ENCODE data around the gene GMPPA. TPM values are rescaled to one million over a fixed set of nuclear protein-coding genes. Genes with fewer than 3 reads are reported as not detected.

The GMPPA gene
- total RNA-seq, 4 donors from 2014 or later: 22.6 to 37.8 (median 29.4) TPM

- TF ChIP-seq, protein P1, sequence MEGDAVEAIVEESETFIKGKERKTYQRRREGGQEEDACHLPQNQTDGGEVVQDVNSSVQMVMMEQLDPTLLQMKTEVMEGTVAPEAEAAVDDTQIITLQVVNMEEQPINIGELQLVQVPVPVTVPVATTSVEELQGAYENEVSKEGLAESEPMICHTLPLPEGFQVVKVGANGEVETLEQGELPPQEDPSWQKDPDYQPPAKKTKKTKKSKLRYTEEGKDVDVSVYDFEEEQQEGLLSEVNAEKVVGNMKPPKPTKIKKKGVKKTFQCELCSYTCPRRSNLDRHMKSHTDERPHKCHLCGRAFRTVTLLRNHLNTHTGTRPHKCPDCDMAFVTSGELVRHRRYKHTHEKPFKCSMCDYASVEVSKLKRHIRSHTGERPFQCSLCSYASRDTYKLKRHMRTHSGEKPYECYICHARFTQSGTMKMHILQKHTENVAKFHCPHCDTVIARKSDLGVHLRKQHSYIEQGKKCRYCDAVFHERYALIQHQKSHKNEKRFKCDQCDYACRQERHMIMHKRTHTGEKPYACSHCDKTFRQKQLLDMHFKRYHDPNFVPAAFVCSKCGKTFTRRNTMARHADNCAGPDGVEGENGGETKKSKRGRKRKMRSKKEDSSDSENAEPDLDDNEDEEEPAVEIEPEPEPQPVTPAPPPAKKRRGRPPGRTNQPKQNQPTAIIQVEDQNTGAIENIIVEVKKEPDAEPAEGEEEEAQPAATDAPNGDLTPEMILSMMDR (IDR thresholded peaks at IDR 0.05): no peak
- DNase-seq (ENCODE audit: low spot score) (no peak), ATAC-seq (ENCODE audit: low FRiP score) (peak; percentile 32)
These were observed 44.4 kb downstream of the GMPPA start for GRCh38 chr2:219542931-219543595.

DNA sequence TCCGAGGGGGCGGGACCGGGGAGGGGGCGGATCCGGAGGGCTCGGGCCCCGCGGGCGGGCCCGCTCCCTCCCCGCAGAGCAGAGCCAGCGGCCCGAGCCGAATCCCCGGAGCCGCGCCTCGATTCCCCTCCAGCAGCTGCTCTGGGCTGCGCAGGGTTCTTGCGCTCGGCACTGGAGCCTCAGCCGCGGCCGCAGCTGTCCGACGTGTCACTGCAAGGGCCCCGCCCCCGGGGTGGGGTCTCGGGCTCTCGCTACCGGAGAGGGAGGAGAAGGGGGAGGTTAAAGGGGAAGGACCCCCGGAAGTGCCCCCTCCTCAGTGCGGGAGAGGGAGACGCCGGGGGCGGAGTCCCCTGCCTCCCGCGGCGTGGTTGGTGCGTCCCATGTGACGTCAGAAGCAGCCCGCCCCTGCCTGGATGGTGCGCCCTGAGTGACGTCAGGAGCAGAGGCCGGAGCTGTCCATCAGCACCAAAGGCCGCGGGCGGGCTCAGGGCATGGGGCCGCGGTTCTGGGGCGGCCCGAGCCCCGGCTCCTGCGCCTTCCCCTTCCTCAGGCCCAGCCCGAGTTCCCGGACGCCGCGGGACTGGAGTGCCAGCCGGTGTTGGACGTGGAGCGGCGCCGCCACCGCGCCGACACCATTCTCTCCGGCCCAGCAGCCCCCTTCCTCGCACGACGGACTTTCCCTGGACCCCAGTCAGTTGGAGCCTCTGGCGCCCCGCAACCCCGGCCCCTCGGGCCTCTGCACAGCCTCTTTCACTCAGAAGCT is 45.1 kb downstream of the GMPPA start, which contains the start of the genes CHPF and TMEM198:
Gene CHPF, minus strand, starts transcription at position 214 of the 763 bp plus-strand sequence. CDS start 271 bp downstream, outside the sequence.
Gene TMEM198, plus strand, starts transcription at position 433 of the 763 bp plus-strand sequence. CDS start 700 bp downstream, outside the sequence.
- DNase-seq (ENCODE audit: low spot score): peak; percentile 91
- ATAC-seq (ENCODE audit: low FRiP score): peak; percentile 92
- TF ChIP-seq, protein P1 (IDR thresholded peaks at IDR 0.05): no peak

DNA sequence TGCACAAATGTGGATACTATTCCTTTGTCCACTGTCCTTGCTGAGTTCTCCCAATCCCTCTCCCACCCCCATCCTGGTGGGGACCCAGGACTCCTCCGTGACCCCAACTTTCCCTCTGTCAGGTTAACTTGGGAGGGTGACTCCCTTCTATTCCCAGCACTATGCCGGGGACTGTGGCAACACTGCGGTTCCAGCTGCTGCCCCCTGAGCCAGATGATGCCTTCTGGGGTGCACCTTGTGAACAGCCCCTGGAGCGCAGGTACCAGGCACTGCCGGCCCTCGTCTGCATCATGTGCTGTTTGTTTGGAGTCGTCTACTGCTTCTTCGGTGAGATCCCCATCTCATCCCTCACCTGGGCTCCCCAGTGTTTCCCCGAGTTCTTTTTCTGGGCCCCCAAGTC is 45.9 kb downstream of the GMPPA start:
- TF ChIP-seq, protein P1 (IDR thresholded peaks at IDR 0.05): no peak
- DNase-seq (ENCODE audit: low spot score): no peak
- ATAC-seq (ENCODE audit: low FRiP score): no peak

GRCh38 chr2:219545295-219545942 is 46.7 kb downstream of the GMPPA start:
- DNase-seq (ENCODE audit: low spot score): no peak
- ATAC-seq (ENCODE audit: low FRiP score): no peak
- TF ChIP-seq, protein P1 (IDR thresholded peaks at IDR 0.05): no peak

- ATAC-seq (ENCODE audit: low FRiP score) (no peak), DNase-seq (ENCODE audit: low spot score) (no peak)
- TF ChIP-seq, protein P1 (IDR thresholded peaks at IDR 0.05): no peak
These were observed 47.3 kb downstream of the GMPPA start for GRCh38 chr2:219545943-219546352.

DNA sequence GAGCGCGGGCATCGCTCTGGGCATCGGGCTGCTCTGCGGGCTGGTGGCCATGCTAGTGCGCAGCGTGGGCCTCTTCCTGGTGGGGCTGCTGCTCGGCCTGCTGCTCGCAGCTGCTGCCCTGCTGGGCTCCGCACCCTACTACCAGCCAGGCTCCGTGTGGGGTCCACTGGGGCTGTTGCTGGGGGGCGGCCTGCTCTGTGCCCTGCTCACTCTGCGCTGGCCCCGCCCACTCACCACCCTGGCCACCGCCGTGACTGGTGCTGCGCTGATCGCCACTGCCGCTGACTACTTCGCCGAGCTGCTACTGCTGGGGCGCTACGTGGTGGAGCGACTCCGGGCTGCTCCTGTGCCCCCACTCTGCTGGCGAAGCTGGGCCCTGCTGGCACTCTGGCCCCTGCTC is 48.9 kb downstream of the GMPPA start:
- DNase-seq (ENCODE audit: low spot score) (no peak), ATAC-seq (ENCODE audit: low FRiP score) (no peak)
- TF ChIP-seq, protein P1 (IDR thresholded peaks at IDR 0.05): no peak

Measured in omental fat pad (tissue), 4 donors.